ENCODE results near the gene ZNF385D. TPM values are rescaled to one million over a fixed set of nuclear protein-coding genes. Genes with fewer than 3 reads are reported as not detected.

Gene ZNF385D
- total and polyA plus RNA-seq, 2 experiments from 2014 or later, result 2.7 to 12.3 TPM

DNA sequence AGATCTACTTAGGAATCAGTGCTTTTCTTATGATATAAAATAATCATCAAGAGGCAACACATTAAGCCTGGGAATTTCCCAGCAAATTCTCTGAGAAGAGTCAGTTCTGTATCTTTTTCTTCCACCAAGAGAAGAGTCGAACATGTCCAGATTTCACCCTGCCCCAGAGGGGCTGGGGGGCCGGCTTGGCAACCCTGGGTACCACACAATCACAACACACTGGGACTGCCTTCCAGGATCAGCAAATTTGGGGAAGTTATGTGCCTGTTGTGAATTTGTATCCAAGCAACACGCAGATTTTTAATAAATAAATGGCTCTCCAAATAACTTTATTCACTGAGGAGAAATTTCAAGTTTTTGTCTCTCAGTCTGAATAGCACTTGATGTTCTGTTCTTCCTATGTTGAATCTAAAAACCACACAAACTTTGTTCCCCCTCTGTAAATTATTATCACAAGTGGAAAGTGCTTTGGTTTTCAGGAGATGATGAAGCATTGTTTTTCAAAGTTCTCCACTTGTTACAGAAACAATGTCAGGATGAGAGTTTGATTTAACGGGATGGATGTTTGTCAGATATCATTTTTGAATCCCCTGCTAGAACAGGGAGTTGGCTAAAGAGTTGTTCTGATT lies 357.2 kb downstream of the ZNF385D start:
- DNase-seq (ENCODE audit: low spot score) (no peak), ATAC-seq (no peak)
- no peaks in the 10 kb centered on the region for H4K20me1 ChIP-seq (replicated peaks; ENCODE audit: insufficient read depth)
- H3K36me3 Mint-ChIP-seq (ENCODE audit: low read depth), result no peaks in the 10 kb centered on the region
- no peak overlapping the region for H3K27ac ChIP-seq (ENCODE audit: low read depth)
- no peak overlapping the region for H2AFZ ChIP-seq
- H3F3A ChIP-seq (replicated peaks; ENCODE audit: low read depth), result no peaks in the 10 kb centered on the region
- no peaks in the 10 kb centered on the region for H3K36me3 ChIP-seq (ENCODE audit: insufficient read depth)
- no peak overlapping the region for H3K4me3 ChIP-seq
- H3K4me2 ChIP-seq, result no peak overlapping the region
- H3K27me3 ChIP-seq (ENCODE audit: insufficient read depth), result no peaks in the 10 kb centered on the region
- 0 out of 2 replicates have a peak, but pooled peaks cover 3% of the 10 kb centered on the region for H3K9me2 ChIP-seq (ENCODE audit: insufficient read depth)
- H3K9me3 Mint-ChIP-seq, result no peaks in the 10 kb centered on the region
- no peaks in the 10 kb centered on the region for H3K27me3 Mint-ChIP-seq (ENCODE audit: insufficient read depth, low read depth, poor library complexity)
- H3K79me2 ChIP-seq (replicated peaks; ENCODE audit: insufficient read depth), result no peaks in the 10 kb centered on the region
- H3K4me1 Mint-ChIP-seq, result no peaks in the 10 kb centered on the region
- no peak overlapping the region for H3K4me3 Mint-ChIP-seq
- no peaks in the 10 kb centered on the region for H3K4me1 ChIP-seq (ENCODE audit: insufficient read depth)
- H3K27ac Mint-ChIP-seq, result no peak overlapping the region
- TF ChIP-seq POLR2AphosphoS5 (IDR thresholded peaks at IDR 0.05; ENCODE audit: low read depth) (no peak), NANOG (IDR thresholded peaks at IDR 0.05; ENCODE audit: borderline replicate concordance) (no peak), JUNB (IDR thresholded peaks at IDR 0.05; ENCODE audit: unreplicated experiment) (no peak), EZH2 (IDR thresholded peaks at IDR 0.05; ENCODE audit: low read depth, unreplicated experiment) (no peak), CREB1 (CRISPR knock-in tag; IDR thresholded peaks at IDR 0.05; ENCODE audit: low read depth) (no peak), ZNF331 (CRISPR knock-in tag; IDR thresholded peaks at IDR 0.05; ENCODE audit: low read depth) (no peak), EZH2phosphoT487 (IDR thresholded peaks at IDR 0.05; ENCODE audit: unreplicated experiment) (no peak), ZNF114 (CRISPR knock-in tag; IDR thresholded peaks at IDR 0.05) (no peak), STAT1 (IDR thresholded peaks at IDR 0.05; ENCODE audit: unreplicated experiment) (no peak)
- TF ChIP-seq, protein P1, sequence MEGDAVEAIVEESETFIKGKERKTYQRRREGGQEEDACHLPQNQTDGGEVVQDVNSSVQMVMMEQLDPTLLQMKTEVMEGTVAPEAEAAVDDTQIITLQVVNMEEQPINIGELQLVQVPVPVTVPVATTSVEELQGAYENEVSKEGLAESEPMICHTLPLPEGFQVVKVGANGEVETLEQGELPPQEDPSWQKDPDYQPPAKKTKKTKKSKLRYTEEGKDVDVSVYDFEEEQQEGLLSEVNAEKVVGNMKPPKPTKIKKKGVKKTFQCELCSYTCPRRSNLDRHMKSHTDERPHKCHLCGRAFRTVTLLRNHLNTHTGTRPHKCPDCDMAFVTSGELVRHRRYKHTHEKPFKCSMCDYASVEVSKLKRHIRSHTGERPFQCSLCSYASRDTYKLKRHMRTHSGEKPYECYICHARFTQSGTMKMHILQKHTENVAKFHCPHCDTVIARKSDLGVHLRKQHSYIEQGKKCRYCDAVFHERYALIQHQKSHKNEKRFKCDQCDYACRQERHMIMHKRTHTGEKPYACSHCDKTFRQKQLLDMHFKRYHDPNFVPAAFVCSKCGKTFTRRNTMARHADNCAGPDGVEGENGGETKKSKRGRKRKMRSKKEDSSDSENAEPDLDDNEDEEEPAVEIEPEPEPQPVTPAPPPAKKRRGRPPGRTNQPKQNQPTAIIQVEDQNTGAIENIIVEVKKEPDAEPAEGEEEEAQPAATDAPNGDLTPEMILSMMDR (conservative IDR thresholded peaks at IDR 0.05; ENCODE audit: low read depth in 2 of 2), result no peak
- TF ChIP-seq, protein P2, sequence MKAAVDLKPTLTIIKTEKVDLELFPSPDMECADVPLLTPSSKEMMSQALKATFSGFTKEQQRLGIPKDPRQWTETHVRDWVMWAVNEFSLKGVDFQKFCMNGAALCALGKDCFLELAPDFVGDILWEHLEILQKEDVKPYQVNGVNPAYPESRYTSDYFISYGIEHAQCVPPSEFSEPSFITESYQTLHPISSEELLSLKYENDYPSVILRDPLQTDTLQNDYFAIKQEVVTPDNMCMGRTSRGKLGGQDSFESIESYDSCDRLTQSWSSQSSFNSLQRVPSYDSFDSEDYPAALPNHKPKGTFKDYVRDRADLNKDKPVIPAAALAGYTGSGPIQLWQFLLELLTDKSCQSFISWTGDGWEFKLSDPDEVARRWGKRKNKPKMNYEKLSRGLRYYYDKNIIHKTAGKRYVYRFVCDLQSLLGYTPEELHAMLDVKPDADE (IDR thresholded peaks at IDR 0.05), result no peak
- TF ChIP-seq, protein P3, sequence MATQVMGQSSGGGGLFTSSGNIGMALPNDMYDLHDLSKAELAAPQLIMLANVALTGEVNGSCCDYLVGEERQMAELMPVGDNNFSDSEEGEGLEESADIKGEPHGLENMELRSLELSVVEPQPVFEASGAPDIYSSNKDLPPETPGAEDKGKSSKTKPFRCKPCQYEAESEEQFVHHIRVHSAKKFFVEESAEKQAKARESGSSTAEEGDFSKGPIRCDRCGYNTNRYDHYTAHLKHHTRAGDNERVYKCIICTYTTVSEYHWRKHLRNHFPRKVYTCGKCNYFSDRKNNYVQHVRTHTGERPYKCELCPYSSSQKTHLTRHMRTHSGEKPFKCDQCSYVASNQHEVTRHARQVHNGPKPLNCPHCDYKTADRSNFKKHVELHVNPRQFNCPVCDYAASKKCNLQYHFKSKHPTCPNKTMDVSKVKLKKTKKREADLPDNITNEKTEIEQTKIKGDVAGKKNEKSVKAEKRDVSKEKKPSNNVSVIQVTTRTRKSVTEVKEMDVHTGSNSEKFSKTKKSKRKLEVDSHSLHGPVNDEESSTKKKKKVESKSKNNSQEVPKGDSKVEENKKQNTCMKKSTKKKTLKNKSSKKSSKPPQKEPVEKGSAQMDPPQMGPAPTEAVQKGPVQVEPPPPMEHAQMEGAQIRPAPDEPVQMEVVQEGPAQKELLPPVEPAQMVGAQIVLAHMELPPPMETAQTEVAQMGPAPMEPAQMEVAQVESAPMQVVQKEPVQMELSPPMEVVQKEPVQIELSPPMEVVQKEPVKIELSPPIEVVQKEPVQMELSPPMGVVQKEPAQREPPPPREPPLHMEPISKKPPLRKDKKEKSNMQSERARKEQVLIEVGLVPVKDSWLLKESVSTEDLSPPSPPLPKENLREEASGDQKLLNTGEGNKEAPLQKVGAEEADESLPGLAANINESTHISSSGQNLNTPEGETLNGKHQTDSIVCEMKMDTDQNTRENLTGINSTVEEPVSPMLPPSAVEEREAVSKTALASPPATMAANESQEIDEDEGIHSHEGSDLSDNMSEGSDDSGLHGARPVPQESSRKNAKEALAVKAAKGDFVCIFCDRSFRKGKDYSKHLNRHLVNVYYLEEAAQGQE (IDR thresholded peaks at IDR 0.05; ENCODE audit: unreplicated experiment), result no peak
- TF ChIP-seq, protein P4, sequence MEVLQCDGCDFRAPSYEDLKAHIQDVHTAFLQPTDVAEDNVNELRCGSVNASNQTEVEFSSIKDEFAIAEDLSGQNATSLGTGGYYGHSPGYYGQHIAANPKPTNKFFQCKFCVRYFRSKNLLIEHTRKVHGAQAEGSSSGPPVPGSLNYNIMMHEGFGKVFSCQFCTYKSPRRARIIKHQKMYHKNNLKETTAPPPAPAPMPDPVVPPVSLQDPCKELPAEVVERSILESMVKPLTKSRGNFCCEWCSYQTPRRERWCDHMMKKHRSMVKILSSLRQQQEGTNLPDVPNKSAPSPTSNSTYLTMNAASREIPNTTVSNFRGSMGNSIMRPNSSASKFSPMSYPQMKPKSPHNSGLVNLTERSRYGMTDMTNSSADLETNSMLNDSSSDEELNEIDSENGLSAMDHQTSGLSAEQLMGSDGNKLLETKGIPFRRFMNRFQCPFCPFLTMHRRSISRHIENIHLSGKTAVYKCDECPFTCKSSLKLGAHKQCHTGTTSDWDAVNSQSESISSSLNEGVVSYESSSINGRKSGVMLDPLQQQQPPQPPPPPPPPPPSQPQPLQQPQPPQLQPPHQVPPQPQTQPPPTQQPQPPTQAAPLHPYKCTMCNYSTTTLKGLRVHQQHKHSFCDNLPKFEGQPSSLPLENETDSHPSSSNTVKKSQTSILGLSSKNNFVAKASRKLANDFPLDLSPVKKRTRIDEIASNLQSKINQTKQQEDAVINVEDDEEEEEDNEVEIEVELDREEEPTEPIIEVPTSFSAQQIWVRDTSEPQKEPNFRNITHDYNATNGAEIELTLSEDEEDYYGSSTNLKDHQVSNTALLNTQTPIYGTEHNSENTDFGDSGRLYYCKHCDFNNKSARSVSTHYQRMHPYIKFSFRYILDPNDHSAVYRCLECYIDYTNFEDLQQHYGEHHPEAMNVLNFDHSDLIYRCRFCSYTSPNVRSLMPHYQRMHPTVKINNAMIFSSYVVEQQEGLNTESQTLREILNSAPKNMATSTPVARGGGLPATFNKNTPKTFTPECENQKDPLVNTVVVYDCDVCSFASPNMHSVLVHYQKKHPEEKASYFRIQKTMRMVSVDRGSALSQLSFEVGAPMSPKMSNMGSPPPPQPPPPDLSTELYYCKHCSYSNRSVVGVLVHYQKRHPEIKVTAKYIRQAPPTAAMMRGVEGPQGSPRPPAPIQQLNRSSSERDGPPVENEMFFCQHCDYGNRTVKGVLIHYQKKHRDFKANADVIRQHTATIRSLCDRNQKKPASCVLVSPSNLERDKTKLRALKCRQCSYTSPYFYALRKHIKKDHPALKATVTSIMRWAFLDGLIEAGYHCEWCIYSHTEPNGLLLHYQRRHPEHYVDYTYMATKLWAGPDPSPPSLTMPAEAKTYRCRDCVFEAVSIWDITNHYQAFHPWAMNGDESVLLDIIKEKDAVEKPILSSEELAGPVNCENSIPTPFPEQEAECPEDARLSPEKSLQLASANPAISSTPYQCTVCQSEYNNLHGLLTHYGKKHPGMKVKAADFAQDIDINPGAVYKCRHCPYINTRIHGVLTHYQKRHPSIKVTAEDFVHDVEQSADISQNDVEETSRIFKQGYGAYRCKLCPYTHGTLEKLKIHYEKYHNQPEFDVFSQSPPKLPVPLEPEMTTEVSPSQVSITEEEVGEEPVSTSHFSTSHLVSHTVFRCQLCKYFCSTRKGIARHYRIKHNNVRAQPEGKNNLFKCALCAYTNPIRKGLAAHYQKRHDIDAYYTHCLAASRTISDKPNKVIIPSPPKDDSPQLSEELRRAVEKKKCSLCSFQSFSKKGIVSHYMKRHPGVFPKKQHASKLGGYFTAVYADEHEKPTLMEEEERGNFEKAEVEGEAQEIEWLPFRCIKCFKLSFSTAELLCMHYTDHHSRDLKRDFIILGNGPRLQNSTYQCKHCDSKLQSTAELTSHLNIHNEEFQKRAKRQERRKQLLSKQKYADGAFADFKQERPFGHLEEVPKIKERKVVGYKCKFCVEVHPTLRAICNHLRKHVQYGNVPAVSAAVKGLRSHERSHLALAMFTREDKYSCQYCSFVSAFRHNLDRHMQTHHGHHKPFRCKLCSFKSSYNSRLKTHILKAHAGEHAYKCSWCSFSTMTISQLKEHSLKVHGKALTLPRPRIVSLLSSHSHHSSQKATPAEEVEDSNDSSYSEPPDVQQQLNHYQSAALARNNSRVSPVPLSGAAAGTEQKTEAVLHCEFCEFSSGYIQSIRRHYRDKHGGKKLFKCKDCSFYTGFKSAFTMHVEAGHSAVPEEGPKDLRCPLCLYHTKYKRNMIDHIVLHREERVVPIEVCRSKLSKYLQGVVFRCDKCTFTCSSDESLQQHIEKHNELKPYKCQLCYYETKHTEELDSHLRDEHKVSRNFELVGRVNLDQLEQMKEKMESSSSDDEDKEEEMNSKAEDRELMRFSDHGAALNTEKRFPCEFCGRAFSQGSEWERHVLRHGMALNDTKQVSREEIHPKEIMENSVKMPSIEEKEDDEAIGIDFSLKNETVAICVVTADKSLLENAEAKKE (CRISPR knock-in tag; IDR thresholded peaks at IDR 0.05), result no peak

Measured in GM23338 (cell line).